Fibroblast of lung (primary cell): Measurements from ENCODE around the gene OVCA2. TPM values are rescaled to one million over a fixed set of nuclear protein-coding genes. Genes with fewer than 3 reads are reported as not detected.
A peak's percentile ranks its signal among the peaks of the same experiment; 100 is the strongest.

ENCODE experiments used
- DNase-seq, 2 donors: peaks; one replicate each; pipeline versions ENCODE4 v3.0.0 to v3.0.0-alpha.2; 2010; ENCODE audit warnings: low read depth in 2 of 2
- H2AFZ ChIP-seq: 2 replicates; pipeline ENCODE4 v1.5.1; 2012; ENCODE audit warnings: low read length, control low read depth, inconsistent platforms
- H3K27ac ChIP-seq: 2 replicates; pipeline ENCODE4 v1.5.1; 2011; ENCODE audit warnings: low read length, control low read depth; ENCODE audit not compliant: insufficient read depth
- H3K27me3 ChIP-seq: 2 replicates; pipeline ENCODE4 v1.5.1; 2011; ENCODE audit warnings: mild to moderate bottlenecking, low read length; ENCODE audit not compliant: control insufficient read depth, insufficient read depth
- H3K36me3 ChIP-seq: 2 replicates; pipeline ENCODE4 v1.5.1; 2011; ENCODE audit warnings: low read length; ENCODE audit not compliant: control insufficient read depth, insufficient read depth
- H3K4me1 ChIP-seq: 2 replicates; pipeline ENCODE4 v1.5.1; 2011; ENCODE audit warnings: low read length; ENCODE audit not compliant: control insufficient read depth, insufficient read depth; ENCODE audit errors: extremely low read depth
- H3K4me2 ChIP-seq: 2 replicates; pipeline ENCODE4 v1.5.1; 2011; ENCODE audit warnings: low read length, control low read depth; ENCODE audit not compliant: insufficient read depth; ENCODE audit errors: extremely low read depth
- H3K4me3 ChIP-seq, 4 experiments: fragments of 200-600 bp in 1 of 4; sonication (generic) in 1 of 4; replicated peaks in 1 of 4; 2 replicates each; pipeline ENCODE4 v1.5.1; 2011 to 2016; ENCODE audit warnings: low read length in 4 of 4, low read depth in 3 of 4, mild to moderate bottlenecking in 3 of 4, control low read depth in 2 of 4, inconsistent platforms in 1 of 4, mixed read lengths in 1 of 4; ENCODE audit not compliant: insufficient read depth in 1 of 4; ENCODE audit errors: control extremely low read depth in 1 of 4
- H3K79me2 ChIP-seq: 2 replicates; pipeline ENCODE4 v1.5.1; 2012; ENCODE audit warnings: mild to moderate bottlenecking, low read length, inconsistent platforms; ENCODE audit not compliant: control insufficient read depth, insufficient read depth
- H3K9ac ChIP-seq: 2 replicates; pipeline ENCODE4 v1.5.1; 2011; ENCODE audit warnings: mild to moderate bottlenecking, low read length, control low read depth; ENCODE audit not compliant: insufficient read depth
- H3K9me3 ChIP-seq: 2 replicates; pipeline ENCODE4 v1.5.1; 2012; ENCODE audit warnings: low read depth, low read length; ENCODE audit not compliant: control insufficient read depth, insufficient read depth
- H4K20me1 ChIP-seq: 2 replicates; pipeline ENCODE4 v1.5.1; 2011; ENCODE audit warnings: low read length; ENCODE audit not compliant: control insufficient read depth, insufficient read depth; ENCODE audit errors: extremely low read depth
- CTCF ChIP-seq, 2 donors: IDR thresholded peaks in 1 of 2; conservative IDR thresholded peaks in 1 of 2; 1 replicate in 1 of 2; 2 replicates in 1 of 2; pipeline ENCODE4 v1.5.1; 2011 to 2012; ENCODE audit warnings: low read length in 2 of 2, control low read depth in 1 of 2, inconsistent platforms in 1 of 2, low read depth in 1 of 2, mild to moderate bottlenecking in 1 of 2
- EZH2 ChIP-seq: IDR thresholded peaks from 2 replicates; pipeline ENCODE4 v1.5.1; 2012; ENCODE audit warnings: low read length, control low read depth, mild to moderate bottlenecking; ENCODE audit errors: missing control alignments
- polyA plus RNA-seq, 2 donors: library from polyadenylated mRNA; depleted of rRNA in 1 of 2; stranded (reverse) in 1 of 2; unstranded in 1 of 2; fragments of >200 nt; gene quantifications; 2 replicates each; pipeline ENCODE4 v1.2.1, GENCODE V29; 2011 to 2012; ENCODE audit warnings: missing spikeins in 1 of 2
- total RNA-seq: library from RNA; depleted of rRNA; stranded (reverse); fragments of >200 nt; gene quantifications from 2 replicates; pipeline ENCODE4 v1.2.1, GENCODE V29; 2014

Gene OVCA2
- total and polyA plus RNA-seq, 2 donors (not counting 1 experiment from before 2014, with no cell fraction given) = 27.9 to 40.6 TPM

DNA sequence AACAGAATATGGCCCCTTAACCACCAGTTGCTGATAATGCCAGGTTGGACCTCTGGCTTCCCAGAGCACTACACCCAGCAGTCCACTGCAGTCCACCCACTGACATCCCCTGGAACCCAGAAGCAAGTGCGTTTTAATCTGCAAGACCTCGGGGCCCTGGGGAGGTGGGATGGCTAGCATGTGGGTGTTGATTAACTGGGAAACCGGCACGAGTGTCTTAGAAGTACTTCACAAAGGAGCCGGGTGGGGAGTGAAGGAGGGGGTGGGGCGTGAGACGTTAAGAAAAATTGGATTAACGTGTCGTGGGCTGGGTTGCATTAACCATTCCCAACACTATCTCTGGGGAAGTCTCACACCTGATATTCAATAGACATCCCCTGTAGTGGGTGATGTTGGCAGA lies 7.0 kb downstream of the OVCA2 start:
- Histone ChIP-seq H3K27ac (no peak overlapping the region), H4K20me1 (no peaks in the 10 kb centered on the region), H3K9ac (no peak overlapping the region), H2AFZ (no peak overlapping the region), H3K9me3 (no peaks in the 10 kb centered on the region), H3K27me3 (no peaks in the 10 kb centered on the region), H3K79me2 (peaks cover 2% of the 10 kb centered on the region), H3K4me2 (peak overlapping the region; percentile 91), H3K4me1 (peaks cover 6% of the 10 kb centered on the region), H3K36me3 (no peaks in the 10 kb centered on the region), H3K4me3 (peak overlapping the region in 3 of 4 experiments; percentile 52 to 69 (median 66))
- TF ChIP-seq EZH2 (no peak), CTCF (conservative IDR thresholded peaks at IDR 0.05 in 1 of 2, IDR thresholded peaks at IDR 0.05 in 1 of 2; ENCODE audit: low read depth in 1 of 2, low read length in 2 of 2) (no peak)
- no peak for DNase-seq

GRCh38 chr17:2049333-2050299 lies 7.8 kb downstream of the OVCA2 start:
- Histone ChIP-seq H3K27me3 (no peaks in the 10 kb centered on the region), H3K4me1 (peaks cover 5% of the 10 kb centered on the region), H3K36me3 (no peaks in the 10 kb centered on the region), H3K9me3 (no peaks in the 10 kb centered on the region), H4K20me1 (no peaks in the 10 kb centered on the region), H3K4me3 (peak overlapping the region; percentile 52 to 69 (median 62)), H3K9ac (peak overlapping the region; percentile 79), H3K79me2 (peaks cover 1% of the 10 kb centered on the region), H3K4me2 (peak overlapping the region; percentile 91), H2AFZ (no peak overlapping the region), H3K27ac (peak overlapping the region; percentile 83)
- DNase-seq = peak; percentile 76
- TF ChIP-seq EZH2 (no peak), CTCF (conservative IDR thresholded peaks at IDR 0.05 in 1 of 2, IDR thresholded peaks at IDR 0.05 in 1 of 2; ENCODE audit: low read depth in 1 of 2, low read length in 2 of 2) (no peak)

GRCh38 chr17:2050300-2051060 lies 8.7 kb downstream of the OVCA2 start:
- peak; percentile 42 to 79 for DNase-seq
- H3K27ac ChIP-seq = no peak overlapping the region
- peak overlapping the region; percentile 62 for H3K9ac ChIP-seq
- H3K36me3 ChIP-seq = no peaks in the 10 kb centered on the region
- no peak overlapping the region for H2AFZ ChIP-seq
- peaks cover 5% of the 10 kb centered on the region for H3K4me1 ChIP-seq
- no peaks in the 10 kb centered on the region for H4K20me1 ChIP-seq
- no peaks in the 10 kb centered on the region for H3K9me3 ChIP-seq
- TF ChIP-seq EZH2 (no peak), CTCF (conservative IDR thresholded peaks at IDR 0.05 in 1 of 2, IDR thresholded peaks at IDR 0.05 in 1 of 2; ENCODE audit: low read depth in 1 of 2, low read length in 2 of 2) (no peak)
- H3K4me2 ChIP-seq = peak overlapping the region; percentile 51
- H3K27me3 ChIP-seq = no peaks in the 10 kb centered on the region
- H3K79me2 ChIP-seq = peaks cover 6% of the 10 kb centered on the region
- H3K4me3 ChIP-seq = peak overlapping the region in 3 of 4 experiments; percentile 21 to 69 (median 41)
